Measurements from ENCODE around the gene RXRA.

The RXRA gene

DNA sequence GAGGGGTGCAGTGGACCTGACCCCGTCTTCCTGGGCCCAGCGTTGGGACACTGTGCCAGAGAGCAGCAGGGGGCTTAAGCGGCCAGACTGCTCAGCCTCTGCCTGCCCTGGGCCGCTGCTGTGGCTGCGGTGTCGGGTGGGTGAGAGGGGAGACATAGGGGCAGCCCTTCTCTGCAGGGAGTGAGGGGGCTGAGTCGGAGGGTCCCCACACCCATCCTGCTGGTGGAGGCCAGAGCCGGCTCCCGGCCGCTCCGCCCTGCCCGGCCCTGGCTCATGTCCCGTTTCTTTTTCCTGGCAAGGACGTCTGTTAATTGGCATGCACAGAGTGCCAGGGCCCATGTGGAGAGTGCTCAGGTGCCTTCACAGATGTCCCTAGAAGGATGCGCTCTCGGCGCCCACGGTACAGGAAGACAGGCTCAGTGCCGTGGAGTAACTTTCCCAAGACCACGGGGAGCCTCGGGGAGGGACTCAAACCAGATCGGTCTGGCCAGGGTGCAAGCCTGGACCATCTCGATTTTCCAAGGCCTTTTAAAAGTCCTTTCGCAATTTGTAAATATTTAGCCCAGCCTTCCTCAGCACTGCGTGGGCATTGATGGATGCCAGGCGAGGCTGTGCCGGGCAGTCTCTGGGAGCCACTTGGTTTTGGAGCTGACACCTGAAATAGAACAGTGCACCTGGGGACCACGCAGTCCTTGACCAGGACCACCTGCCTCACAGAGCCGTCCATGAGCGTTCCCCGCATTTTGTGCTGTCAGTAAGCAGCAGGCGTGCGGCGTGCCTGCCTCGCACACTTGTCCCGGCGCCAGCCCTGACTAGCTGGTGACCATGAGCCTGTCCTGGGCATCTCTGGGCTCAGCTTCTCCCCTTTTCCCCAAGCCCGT, 60.9 kb downstream of the RXRA start:
- DNase-seq: no peak

DNA sequence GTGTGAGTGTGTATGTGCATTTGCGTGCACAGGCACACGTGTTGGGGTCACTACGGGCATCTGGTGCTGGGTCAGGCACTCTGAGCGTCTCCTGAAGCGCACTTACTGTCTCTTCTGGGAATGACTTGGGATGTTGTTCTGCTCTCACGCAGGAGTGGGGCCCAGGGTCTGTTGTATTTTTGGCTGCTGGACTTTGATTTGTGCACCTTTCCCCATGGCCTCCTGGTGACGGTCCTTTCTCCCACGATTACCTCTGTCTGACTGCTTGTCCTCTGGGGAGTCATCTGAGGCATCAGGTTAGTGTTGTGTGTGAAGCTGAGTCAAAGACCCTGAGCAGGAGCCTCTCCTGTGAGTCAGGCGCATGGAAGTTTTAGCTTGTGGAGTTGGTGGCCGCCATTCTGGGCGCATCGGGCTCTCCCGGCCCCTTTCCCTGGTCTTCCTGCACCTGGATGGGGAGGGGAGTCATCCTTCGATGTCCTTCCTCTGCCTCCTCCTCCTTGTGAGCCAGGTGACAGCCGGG, 62.1 kb downstream of the RXRA start:
- DNase-seq: no peak

DNA sequence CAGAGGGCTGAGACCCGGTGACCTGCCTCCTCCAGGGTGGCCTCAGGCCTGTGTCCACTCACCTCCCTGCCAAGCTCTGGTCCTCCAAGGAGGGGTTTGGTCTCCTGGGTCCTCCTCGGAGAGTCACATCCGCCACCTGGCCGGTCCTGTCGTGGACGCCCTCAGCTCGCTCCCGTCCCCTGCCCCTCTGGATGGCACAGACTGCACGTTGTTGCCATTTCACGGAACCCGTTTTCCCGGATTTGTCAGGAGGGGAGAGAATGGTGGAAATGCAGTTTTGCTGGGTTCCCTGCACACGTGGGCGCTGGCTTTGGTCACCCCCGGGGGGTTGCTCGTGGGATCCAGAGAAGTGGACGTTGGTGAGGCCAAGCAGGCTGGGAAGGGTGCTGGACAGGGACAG, 62.7 kb downstream of the RXRA start:
- no peak for DNase-seq

DNA sequence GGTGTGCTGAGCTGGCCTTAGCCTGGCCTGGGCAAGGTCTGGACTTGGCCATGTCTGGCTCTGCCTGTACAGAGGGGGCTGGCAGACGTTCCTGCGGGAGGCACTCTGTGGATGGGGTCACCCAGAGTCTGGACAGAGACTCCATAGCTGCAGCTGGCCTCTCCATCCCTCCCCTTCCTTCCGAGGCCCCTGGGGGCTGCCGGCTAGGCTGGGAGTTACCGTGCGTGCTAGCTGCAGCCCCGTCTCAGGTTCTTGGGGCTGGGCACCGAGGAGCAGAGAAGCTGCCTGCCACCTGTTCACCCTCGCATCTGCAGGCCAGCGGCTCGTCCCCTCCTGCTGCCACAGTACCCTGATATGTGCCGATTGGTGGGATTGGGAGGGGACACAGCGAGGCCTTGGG, 63.4 kb downstream of the RXRA start:
- DNase-seq: no peak

DNA sequence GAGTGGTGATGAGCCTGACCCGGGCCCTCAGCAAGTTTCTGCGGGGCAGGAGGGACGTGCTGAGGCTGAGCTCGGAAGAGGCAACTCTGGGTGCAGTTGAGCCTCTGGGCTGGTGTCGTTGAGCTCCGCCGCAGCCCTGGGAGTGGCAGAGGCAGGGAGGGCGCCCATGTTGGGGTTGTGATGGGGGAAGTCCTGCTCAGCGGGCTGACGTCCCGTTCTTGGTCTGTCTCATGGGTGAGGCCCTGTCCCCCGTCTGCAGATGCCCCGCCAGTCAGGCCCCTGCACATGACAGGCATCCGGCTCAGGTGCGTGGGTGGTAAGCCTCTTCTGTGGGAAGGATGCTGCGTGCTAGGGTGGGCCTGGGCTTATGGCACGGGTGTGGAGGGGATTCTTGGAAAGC, 64.3 kb downstream of the RXRA start:
- DNase-seq: no peak

DNA sequence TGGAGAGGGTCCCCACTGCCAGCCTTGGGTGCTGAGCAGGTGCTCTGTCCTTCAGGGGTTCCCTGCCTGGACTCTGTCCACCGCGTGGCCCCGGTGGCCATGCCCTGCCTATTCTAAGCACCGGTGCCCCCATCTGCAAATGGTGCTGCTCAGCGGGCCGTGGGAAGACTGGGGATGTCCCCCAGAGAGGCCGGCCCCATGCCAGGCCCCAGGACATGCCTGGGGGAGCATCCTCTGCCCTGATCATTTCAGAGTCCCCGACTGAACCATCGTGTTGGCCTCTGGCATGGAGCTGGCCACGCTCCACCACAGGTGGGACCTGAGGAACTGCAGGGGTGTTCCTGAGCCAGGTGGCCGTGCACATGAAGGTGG, 64.7 kb downstream of the RXRA start:
- no peak for DNase-seq

DNA sequence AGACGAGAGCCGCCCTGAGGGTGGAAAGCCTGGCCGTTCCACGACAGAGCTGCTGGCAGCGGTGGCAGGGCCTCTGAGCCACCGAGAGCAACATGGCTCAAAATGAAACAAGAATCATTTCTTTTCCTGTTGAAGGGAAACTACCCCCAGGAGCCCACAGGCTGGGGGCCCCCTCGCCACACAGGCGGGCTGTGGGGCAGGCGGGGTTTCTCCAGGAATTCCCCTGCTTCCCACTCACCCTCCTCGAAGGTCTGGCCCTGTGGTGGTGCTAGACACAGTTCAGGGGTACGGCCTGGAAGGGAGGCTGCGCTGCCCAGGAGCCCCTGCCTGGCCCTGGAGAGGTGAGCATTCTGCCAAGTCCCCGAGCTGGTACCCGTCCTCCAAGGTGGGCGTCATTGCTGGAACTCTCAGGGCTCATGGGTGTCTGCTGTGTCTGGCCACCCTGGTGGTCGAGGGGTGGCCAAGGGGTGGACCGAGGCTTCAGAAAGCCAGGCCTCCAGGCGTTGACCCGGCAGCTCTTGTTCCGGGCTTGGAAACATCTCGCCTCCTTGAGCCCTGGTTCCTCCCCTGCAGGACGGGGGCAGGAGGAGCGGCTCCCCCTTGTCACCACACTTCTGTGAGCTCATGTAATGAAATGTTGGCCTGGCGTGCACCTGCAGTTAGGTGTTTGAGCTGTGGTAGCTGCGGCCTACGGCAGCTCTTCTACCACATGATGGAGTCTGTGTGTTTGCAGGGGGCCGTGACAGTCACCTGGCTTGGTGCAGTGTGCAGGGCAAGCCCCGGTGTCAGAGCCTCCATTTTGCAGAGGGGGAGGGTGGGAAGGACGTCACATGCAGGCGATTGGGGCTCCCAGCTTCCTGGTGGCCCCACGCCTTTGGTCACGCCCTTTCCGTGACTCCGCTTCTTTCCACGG, 65.3 kb downstream of the RXRA start:
- DNase-seq: no peak

DNA sequence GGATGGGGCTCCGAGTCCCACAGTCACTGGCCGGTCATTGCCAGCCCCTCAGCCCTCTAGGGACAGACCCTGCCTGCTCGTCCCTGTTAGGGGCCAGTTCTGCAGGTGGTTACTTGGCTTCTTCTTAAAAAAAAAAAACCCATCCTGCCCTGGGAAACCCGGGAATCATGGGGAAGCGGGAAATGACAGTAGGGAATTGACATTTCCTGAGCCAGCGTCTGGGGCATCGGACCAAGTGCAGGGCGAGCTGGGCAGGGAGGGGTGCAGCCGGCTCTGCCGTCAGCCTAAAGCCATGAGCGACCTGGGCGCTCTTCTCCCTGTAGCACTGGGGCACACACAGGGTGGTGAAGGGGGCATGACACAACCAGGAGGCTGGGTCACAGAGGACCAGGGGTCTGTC, 66.6 kb downstream of the RXRA start:
- DNase-seq: no peak

DNA sequence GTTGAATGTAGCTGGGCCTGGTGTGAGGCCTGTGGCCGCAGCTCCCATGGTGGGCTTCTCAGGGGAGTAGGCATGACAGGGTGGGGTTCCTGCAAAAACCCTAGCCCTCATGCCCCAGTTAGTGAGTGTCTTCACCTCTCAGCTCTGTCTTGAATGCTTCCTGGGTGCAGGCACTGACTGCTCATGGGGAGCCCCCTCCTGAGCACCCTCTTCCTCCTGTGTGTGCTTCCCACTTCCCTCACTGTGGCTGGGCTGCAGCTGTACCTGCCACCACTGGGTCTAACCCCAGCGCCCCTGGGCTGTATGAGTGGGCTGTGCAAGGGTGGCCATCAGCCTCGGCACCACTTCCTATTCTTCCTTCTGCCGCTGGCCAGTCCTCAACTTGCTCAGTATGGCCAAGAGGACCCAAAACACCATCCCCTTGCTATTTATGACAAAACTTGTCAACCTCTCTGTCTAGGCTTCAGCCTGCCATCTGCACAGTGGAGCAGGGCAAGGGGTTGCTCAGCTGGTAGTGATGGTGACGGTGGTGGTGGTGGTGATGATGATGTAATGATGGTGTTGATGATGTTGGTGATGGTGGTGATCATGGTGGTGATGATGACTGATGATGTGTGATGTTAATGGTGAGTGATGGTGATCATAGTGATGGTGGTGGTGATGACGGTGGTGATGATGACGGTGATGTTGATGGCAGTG, 67.5 kb downstream of the RXRA start:
- DNase-seq: no peak

DNA sequence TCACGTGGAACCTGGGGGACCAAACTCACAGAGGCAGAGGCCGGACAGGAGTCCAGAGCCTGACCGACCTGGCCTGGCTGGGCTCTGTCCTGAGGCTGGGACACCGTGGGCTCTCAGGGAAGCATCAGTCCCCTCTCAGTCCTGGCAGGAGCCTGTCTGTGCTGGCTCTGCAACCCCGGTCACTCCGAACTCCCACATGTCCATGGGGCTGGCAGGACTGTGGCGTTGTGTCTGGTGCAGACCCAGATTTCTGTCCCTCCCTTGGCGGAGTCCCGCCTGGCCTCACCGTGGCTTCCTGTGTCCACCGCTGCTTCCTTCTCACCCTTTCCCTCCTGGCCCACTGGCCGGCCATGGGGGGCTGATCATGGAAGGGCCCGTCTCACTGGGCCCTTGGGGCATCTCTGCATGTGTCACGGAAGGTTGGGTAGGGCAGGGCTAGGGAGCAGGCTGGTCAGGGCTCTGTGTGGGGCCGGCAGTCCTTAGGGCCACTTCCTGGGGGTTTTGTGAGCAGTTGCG, 68.8 kb downstream of the RXRA start:
- no peak for DNase-seq

DNA sequence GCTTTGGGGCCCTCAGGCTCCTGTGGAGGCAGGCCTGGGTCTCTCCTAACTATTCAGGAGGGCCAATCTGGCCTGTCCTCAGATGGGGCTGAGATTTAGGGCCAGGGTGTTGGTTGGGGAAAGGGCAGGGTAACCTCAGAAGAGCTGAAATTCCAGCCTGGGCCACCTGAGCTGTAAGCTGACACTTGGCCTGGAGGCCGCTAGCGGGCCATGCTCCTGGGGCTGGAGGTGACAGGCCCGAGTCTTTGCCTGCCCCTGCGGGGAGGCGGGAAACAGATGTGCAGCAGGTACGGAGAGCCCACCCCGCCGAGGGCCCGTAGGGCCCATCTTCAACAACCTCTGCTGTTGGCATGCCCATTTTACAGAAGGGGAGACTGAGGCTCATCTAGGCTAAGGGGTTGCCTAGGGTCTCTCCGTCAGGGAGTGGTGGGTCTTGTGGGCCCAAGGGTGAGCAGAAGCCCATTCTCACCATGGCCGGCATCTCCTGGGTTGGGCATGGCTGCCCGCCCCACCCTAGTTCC, 69.5 kb downstream of the RXRA start:
- no peak for DNase-seq

DNA sequence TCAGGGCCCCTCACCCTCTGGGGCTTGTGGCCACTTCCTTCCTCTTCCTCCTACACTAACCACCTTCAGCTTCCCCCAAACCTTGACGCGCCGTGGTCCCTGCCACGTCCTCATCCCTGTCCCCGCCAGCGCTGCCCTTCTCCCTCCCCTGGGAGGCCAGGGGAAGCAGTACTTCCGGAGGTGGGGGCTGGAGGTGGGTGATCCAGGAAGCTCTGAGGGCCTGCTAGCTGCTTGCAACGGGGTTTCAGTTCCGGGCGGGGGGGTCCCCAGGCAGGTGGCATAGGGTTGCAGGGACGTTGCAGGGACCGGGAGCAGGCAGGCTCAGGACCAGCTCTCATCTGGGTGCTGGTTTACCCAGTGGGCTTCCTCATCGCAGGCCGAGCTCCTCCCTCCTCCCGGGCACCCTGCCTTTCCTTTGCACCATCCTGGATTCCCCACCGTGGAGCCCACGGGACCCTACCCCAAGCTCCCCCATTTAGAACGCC, 70.0 kb downstream of the RXRA start:
- DNase-seq: no peak

DNA sequence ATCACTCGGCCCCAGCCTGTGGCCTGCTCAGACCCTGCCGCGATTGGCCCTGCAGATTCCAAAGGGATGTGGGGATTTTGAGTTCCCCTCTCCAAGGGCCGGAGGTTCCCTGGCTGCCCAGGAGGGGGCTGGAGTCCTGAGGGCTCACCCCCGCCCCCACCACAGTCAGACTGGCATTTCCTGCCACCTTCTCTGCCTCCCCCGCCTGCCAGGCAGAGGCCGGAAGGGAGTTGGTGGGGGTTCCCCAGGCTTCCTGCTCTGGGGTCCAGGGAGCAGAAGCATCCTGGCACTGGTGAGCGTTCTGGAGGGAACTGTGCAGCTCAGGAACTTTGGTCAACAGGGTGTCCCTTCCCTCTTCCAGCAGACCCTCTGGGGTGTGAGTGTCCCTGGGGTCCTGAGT, 70.6 kb downstream of the RXRA start:
- no peak for DNase-seq

DNA sequence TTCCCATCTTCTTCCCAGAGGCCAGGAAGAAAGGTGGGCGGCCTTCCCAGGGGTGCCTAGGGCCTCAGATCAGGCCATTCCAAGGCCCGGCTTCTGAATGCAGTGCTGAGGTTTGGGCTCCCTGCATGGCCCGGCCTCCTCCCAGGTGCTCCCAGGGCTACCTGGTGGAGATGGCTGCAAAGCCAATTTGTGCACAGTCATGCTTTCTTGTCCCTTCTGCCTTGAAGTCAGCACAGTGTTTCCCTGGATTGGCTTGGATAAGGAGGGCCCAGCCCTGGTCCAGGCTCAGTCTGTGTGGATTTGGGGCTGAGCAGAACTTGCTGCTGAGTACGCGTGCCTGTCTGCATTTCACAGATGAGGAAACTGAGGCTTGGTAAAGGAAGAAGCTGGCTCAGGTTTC, 72.5 kb downstream of the RXRA start:
- DNase-seq: no peak

DNA sequence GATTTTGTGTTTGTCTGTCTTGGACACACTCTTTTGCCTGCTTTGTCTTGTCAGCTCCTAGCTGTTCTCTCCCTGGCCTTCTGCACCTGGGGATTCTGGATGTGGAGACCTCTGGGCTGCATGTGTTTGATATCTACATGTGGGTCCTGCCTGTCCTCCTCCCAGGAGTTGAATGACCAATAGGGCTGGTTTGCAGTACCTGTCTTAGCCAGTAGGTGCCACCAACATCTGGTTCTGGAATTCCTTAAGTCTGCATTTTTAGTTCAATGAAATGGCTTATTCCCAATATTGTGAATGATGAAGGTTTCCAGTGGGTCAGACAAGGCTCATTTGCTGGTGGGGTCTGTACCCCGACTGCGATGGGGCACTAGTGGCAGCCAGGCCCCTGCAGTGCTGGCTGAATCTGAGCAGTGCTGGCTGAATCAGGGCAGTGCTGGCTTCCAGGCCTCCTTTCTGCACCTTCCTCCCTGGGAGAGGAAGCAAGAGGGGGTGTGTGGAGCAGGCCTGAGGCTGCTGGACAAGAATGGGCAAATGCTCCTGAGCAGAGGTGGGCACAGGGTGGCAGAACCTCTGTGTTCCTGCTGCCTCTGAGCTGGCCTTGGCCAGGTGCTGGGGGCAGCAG, 73.3 kb downstream of the RXRA start:
- no peak for DNase-seq

DNA sequence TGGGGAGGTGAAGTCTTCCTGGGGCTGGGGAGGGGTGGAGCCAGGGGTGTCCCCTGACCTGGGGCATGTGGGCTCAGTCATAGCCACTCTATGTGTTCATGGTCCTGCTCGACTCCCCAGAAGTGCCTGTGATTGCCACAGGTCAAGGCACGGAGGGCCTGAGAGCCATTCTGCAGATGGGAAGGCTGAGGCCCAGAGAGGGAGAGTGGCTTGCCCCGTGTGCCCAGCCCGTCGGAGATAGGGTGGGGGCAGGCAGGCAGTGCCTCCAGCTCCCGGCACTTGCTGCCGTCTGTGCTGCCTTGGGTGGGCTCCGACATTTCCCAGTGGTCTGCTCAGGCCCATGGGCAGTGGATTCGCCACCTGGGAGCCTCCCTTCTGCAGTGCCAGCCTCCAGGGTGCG, 74.0 kb downstream of the RXRA start:
- no peak for DNase-seq

DNA sequence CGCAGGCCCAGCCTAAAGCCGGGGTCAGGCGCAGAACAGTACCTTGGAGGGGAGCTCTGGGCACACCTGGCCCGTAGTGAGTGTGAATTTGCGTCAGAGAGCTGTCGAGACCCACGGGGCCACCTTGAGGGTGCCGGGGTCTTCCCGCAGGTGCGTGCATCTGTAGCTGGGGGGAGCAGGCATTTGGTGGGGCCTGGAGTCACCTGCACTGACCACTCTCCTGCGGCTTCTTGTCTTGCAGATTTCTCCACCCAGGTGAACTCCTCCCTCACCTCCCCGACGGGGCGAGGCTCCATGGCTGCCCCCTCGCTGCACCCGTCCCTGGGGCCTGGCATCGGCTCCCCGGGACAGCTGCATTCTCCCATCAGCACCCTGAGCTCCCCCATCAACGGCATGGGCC, 75.1 kb downstream of the RXRA start:
- no peak for DNase-seq

DNA sequence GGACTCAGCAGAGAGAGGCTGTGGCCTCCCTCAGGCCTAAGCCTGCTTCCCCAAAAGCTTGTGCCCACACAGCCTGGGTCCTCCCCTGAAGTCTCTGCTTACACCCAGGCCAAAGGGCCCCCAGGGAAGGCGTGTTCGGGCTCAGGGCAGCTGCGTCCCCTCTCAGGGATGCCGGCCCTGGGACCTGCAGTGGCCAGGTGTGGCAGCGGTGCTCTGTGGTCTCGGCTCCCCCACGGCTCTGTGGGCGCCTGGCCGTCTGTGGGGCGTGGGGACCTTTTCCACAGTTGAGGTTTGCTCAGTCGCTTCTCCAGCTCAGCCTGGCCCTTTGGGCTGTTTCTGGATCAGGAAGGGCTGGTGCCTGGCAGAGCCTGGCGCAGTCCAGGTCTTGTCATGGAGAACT, 75.9 kb downstream of the RXRA start:
- no peak for DNase-seq

DNA sequence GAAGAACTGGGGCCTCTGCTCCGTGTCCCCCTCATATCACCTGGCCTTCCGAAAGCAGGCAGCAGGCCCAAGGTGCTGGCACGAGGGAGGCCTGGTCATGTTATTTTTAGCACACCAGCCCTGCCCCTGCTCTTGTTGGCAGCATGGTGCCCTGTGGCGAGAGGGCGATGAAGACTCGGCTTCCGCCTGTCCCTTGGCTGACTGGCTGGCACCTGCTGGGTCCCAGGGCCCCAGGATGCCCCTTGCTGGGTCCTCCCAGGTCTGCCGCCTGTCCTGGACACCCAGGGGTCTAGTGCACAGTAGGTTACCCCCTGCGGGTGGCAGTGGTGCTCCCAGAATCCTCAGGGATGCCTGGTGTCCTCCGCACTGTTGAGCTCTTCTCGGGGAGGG, 77.0 kb downstream of the RXRA start:
- no peak for DNase-seq

DNA sequence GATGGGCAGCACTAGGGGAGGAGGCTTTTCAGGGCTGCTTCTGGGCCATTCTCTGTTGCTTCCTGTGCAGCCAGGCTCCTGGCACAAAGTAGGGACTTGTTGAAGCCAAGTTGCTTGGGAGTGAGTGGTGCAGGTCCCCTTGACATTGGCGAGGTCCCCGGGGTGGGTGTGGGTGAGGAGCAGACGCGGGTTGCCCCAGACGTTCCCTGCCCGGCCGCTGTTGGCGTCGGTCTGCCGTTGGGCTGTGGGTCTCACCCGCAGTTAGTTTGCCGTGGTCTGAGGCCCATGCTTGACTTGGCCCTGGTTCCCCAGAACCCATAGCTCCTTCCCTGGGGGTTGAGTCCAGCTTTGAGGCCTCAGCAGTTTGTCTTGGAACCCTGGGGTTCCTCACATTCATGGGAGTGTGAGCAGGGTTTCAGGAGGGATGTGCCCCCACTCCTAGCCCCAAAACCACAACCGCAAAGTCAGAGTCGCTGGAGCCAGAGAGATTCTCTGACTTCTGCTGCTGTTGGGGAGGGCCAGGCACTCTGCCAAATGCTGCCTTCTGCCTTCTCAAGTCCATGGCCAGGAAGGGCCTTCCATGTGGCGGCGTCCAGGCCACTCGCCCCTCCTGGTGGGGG, 77.5 kb downstream of the RXRA start:
- DNase-seq: no peak

Data from NCI-H524 treated with DMSO at 0.1 percent for 48 hours (cell line).